ENCODE results near the gene KCNB1. TPM values are rescaled to one million over a fixed set of nuclear protein-coding genes. Genes with fewer than 3 reads are reported as not detected.

Gene KCNB1
- total RNA-seq, 1 experiment from 2014 or later: 0.04 TPM

- H3K4me1 ChIP-seq (replicated peaks; ENCODE audit: insufficient read depth): peaks cover 7% of the 10 kb centered on the region; the same call in 1 of the 2 replicates
- H3F3A ChIP-seq (ENCODE audit: insufficient read depth, low read depth): peaks cover 6% of the 10 kb centered on the region; the same call in 1 of the 2 replicates
- no peaks in the 10 kb centered on the region for H3K9me3 ChIP-seq (ENCODE audit: insufficient read depth, low read depth)
- no peak overlapping the region for H2AFZ ChIP-seq
- intact Hi-C loops (cut with micrococcal nuclease; ENCODE audit: unreplicated experiment): no loop called here
- H3K27me3 ChIP-seq (ENCODE audit: insufficient read depth, low read depth): peaks cover 72% of the 10 kb centered on the region
- H3K9me2 ChIP-seq (ENCODE audit: insufficient read depth): no peaks in the 10 kb centered on the region
- POLR2A ChIA-PET (ENCODE audit: unreplicated experiment): no interaction called here
- no peak overlapping the region for H3K4me2 ChIP-seq
- CTCF ChIA-PET: no interaction called here
- no peaks in the 10 kb centered on the region for H3K36me3 ChIP-seq (ENCODE audit: low read depth)
- TF ChIP-seq CTCF (conservative IDR thresholded peaks at IDR 0.05): no peak
- TF ChIP-seq EZH2 (IDR thresholded peaks at IDR 0.05; ENCODE audit: low read depth): no peak
- H3K4me3 ChIP-seq: no peak overlapping the region
- no peaks in the 10 kb centered on the region for H4K20me1 ChIP-seq (ENCODE audit: insufficient read depth)
- BruUV-seq (replicated peaks): no TSS peak
- DNase-seq: no peak
- H3K27ac ChIP-seq: no peak overlapping the region
- H3K79me2 ChIP-seq (ENCODE audit: low read depth): no peaks in the 10 kb centered on the region
Measured at GRCh38 chr20:49367113-49367512, 115.4 kb downstream of the KCNB1 start.

DNA sequence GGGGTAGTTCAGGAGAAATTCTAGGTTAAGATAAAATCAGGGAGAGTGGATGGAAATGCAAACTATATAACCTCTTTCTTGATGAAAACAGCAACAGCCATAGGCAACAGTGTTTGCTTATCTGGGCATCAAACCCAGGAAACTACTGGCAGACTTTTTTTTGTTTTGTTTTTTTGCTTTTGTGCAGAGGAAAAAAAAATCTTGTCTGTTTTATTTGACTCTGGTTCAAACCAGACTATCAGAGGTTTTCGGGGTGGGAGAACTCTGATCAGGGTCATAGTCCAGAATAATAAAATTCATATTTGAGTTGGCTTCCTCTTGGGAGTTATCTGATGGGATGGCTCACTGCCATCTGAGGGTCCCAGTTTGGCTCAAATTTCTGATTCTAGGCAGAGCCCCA lies 115.8 kb downstream of the KCNB1 start:
- H3K4me1 ChIP-seq (replicated peaks; ENCODE audit: insufficient read depth): 0 out of 2 replicates have a peak, but pooled peaks cover 3% of the 10 kb centered on the region
- no peaks in the 10 kb centered on the region for H3K36me3 ChIP-seq (ENCODE audit: low read depth)
- H2AFZ ChIP-seq: no peak overlapping the region
- DNase-seq: no peak
- ChIA-PET CTCF (no interaction called here), POLR2A (ENCODE audit: unreplicated experiment) (no interaction called here)
- H3K9me2 ChIP-seq (ENCODE audit: insufficient read depth): no peaks in the 10 kb centered on the region
- no TSS peak for BruUV-seq (replicated peaks)
- H3K27ac ChIP-seq: no peak overlapping the region
- H3K9me3 ChIP-seq (ENCODE audit: insufficient read depth, low read depth): no peaks in the 10 kb centered on the region
- H3K27me3 ChIP-seq (ENCODE audit: insufficient read depth, low read depth): peaks cover 68% of the 10 kb centered on the region
- no peaks in the 10 kb centered on the region for H3K79me2 ChIP-seq (ENCODE audit: low read depth)
- no peak overlapping the region for H3K4me3 ChIP-seq
- no peak overlapping the region for H3K4me2 ChIP-seq
- no peaks in the 10 kb centered on the region for H4K20me1 ChIP-seq (ENCODE audit: insufficient read depth)
- no peak for TF ChIP-seq EZH2 (IDR thresholded peaks at IDR 0.05; ENCODE audit: low read depth)
- no peak for TF ChIP-seq CTCF (conservative IDR thresholded peaks at IDR 0.05)
- H3F3A ChIP-seq (ENCODE audit: insufficient read depth, low read depth): peaks cover 2% of the 10 kb centered on the region; the same call in 1 of the 2 replicates
- intact Hi-C loops (cut with micrococcal nuclease; ENCODE audit: unreplicated experiment): no loop called here

GRCh38 chr20:49361862-49362660 lies 120.4 kb downstream of the KCNB1 start:
- ChIA-PET POLR2A (ENCODE audit: unreplicated experiment) (no interaction called here), CTCF (no interaction called here)
- peaks cover 35% of the 10 kb centered on the region for H3K27me3 ChIP-seq (ENCODE audit: insufficient read depth, low read depth)
- no peak overlapping the region for H3K4me2 ChIP-seq
- intact Hi-C loops (cut with micrococcal nuclease; ENCODE audit: unreplicated experiment): no loop called here
- H3K27ac ChIP-seq: no peak overlapping the region
- no peaks in the 10 kb centered on the region for H3F3A ChIP-seq (ENCODE audit: insufficient read depth, low read depth)
- H3K79me2 ChIP-seq (ENCODE audit: low read depth): no peaks in the 10 kb centered on the region
- H3K4me3 ChIP-seq: no peak overlapping the region
- H2AFZ ChIP-seq: no peak overlapping the region
- H3K36me3 ChIP-seq (ENCODE audit: low read depth): no peaks in the 10 kb centered on the region
- TF ChIP-seq EZH2 (IDR thresholded peaks at IDR 0.05; ENCODE audit: low read depth): no peak
- TF ChIP-seq CTCF (conservative IDR thresholded peaks at IDR 0.05): no peak
- DNase-seq: no peak
- no peaks in the 10 kb centered on the region for H3K9me2 ChIP-seq (ENCODE audit: insufficient read depth)
- H3K9me3 ChIP-seq (ENCODE audit: insufficient read depth, low read depth): no peaks in the 10 kb centered on the region
- no peaks in the 10 kb centered on the region for H4K20me1 ChIP-seq (ENCODE audit: insufficient read depth)
- H3K4me1 ChIP-seq (replicated peaks; ENCODE audit: insufficient read depth): no peaks in the 10 kb centered on the region
- no TSS peak for BruUV-seq (replicated peaks)

Measured in PC-9 (cell line).